GM13977 (cell line): ENCODE measurements around the gene GRWD1.

Experiments
- DNase-seq: peaks from one replicate; pipeline ENCODE4 v3.0.0; 2012; ENCODE audit warnings: low spot score
- CTCF ChIP-seq: IDR thresholded peaks from 2 replicates; pipeline ENCODE4 v1.5.1; 2012; ENCODE audit warnings: mild to moderate bottlenecking, control low read depth; ENCODE audit not compliant: insufficient read depth; ENCODE audit errors: extremely low read depth, missing control alignments
- in situ Hi-C: fragments of 300-500 bp; cut with MboI; formaldehyde crosslinking; loops from one replicate; pipeline ENCODE4 v1.12.0; 2022; ENCODE audit warnings: low sequenced_read_pairs, low pct_unique_long_range_greater_than_20kb, mixed read lengths, inconsistent platforms; ENCODE audit not compliant: unreplicated experiment

Gene GRWD1

GRCh38 chr19:48398375-48399235 lies 47.2 kb upstream of the GRWD1 start:
- in situ Hi-C loops: no loop called here
- DNase-seq: peak; percentile 94
- TF ChIP-seq CTCF: no peak

- peak; percentile 46 for DNase-seq
- TF ChIP-seq CTCF: no peak
- in situ Hi-C loops: no loop called here
These were observed 45.6 kb upstream of the GRWD1 start for GRCh38 chr19:48400018-48400742.

GRCh38 chr19:48401287-48401686 lies 44.5 kb upstream of the GRWD1 start:
- TF ChIP-seq CTCF: no peak
- DNase-seq: no peak
- in situ Hi-C loops: no loop called here

GRCh38 chr19:48403606-48404005 lies 42.2 kb upstream of the GRWD1 start:
- in situ Hi-C loops: no loop called here
- TF ChIP-seq CTCF: no peak
- peak; percentile 90 for DNase-seq

GRCh38 chr19:48405010-48405659 lies 40.6 kb upstream of the GRWD1 start:
- DNase-seq: no peak
- TF ChIP-seq CTCF: no peak
- in situ Hi-C loops: no loop called here

GRCh38 chr19:48405850-48406249 lies 39.9 kb upstream of the GRWD1 start:
- DNase-seq: peak; percentile 49
- TF ChIP-seq CTCF: no peak
- in situ Hi-C loops: no loop called here
